Measurements from ENCODE around the gene WFS1.

The WFS1 gene, protein sequence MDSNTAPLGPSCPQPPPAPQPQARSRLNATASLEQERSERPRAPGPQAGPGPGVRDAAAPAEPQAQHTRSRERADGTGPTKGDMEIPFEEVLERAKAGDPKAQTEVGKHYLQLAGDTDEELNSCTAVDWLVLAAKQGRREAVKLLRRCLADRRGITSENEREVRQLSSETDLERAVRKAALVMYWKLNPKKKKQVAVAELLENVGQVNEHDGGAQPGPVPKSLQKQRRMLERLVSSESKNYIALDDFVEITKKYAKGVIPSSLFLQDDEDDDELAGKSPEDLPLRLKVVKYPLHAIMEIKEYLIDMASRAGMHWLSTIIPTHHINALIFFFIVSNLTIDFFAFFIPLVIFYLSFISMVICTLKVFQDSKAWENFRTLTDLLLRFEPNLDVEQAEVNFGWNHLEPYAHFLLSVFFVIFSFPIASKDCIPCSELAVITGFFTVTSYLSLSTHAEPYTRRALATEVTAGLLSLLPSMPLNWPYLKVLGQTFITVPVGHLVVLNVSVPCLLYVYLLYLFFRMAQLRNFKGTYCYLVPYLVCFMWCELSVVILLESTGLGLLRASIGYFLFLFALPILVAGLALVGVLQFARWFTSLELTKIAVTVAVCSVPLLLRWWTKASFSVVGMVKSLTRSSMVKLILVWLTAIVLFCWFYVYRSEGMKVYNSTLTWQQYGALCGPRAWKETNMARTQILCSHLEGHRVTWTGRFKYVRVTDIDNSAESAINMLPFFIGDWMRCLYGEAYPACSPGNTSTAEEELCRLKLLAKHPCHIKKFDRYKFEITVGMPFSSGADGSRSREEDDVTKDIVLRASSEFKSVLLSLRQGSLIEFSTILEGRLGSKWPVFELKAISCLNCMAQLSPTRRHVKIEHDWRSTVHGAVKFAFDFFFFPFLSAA

DNA sequence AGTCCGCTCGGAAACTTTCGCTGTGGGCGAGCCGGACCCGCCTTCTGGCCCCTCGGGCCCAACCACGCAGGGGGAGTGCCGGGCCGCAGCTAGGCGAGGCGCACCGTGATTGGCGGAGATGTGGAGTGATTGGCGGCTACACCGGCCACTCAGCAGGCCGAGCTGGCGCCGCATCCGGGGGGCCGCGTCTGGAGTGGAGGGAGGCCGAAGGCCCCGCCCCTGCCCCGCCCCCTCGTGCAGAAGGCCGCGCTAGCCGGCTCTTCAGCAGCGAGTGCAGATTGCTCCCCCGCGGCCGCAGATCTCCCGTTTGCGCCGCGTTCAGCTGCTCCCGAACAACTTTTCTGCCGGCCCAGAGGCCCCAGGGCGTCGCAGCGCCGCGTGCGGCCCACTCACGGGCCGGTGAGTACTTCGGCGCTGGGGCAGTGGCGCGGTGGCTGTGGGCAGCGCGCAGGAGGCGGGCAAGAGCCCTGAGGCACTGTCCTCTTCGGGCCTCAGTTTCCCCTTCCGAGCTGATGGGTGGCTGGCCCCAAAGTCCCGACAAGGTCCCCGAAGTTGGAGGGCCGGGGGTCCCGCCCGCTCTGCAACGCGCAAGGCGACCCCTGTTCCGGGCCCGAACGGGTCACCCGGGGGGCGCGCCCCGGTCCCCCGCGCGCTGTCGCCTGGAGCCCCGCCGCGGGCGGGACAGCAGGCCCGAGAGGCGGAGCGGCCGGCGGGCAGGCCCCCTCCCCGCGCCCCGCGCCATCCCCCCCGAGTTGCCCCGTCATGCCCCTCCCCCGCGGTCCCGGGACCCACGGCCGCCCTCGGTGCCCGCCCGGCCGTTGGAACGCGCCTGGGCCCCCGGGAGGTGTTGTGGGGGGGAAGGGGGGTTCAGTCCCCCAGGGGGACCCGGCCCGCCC lies at the start of gene WFS1:
Gene WFS1, plus strand, starts transcription at position 235 of the 896 bp plus-strand sequence. CDS start 7,606 bp downstream, outside the sequence.
- DNase-seq, result peak; percentile 76 to 99 (median 97)

DNA sequence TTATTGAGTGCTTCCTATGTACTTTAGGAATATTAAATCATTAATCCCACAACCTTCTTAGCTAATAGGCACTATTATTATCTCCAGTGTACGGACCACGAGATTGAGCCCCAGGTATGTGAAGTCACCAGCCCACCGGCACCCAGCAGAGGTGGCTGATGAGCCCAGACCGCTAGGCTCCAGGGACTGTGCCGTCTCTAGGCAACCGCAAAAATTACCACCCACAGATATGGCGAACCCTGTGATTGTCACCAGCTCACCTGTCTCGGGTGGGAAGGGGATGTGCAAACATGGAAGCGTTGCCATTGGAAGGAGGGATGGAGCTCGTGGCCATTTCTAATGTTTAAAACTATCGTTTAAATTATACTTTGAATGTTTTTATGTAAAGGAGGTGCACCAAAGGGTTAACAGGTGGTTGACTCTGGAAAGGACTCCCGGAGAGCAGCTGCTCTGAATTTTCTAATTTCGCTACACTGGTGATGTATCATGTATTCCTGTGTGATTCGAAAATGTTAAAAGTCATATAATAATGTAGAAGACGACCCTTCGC lies 48.3 kb upstream of the WFS1 start:
- DNase-seq, result peak in 25 of 56 donors; percentile 20 to 73 (median 49)

DNA sequence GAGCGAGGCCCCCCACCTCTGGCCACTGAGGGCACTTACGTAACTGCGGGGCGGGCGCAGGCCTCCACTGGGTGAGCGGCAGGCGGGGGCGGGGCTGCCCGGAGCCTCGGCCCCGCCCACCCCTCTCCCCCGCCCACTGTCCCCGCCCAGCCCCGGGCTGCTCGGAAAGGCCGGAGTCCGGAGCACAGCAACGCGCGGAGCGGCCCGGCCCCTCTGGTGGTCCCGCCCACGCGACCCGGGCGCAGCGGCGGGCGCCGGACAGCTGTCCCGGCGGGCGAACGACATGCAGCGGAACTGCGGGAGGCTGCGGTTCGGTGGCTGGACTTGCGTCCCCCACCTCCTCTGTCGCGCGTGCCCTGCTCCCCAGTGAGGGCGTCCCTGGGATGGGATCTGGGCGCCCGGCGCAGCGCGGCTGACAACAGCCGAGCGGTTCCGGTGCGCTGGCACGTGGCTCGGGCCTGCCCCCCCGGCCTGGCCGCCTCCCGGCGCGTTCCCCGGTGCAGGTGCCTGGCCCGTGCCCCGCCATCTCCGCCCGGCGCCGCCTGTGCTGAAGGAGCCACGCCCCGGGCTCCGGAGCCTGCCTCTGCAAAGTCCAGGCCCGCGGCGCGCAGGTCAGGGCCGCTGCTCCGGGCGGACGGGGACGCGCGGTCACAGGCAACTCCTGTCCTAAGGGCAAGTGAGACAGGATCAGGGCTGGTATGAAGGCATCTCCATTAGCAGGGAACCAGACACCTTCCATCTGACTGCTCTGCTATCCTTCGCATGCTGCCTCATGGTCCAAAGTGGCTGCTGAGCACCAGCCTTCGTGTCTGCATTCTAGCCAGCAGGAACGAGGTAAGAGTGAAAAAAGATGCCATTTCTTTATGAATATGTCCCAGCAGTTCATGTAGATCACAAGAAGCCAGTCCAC lies 47.5 kb upstream of the WFS1 start:
- peak in 44 of 56 donors; percentile 11 to 81 (median 60) for DNase-seq

DNA sequence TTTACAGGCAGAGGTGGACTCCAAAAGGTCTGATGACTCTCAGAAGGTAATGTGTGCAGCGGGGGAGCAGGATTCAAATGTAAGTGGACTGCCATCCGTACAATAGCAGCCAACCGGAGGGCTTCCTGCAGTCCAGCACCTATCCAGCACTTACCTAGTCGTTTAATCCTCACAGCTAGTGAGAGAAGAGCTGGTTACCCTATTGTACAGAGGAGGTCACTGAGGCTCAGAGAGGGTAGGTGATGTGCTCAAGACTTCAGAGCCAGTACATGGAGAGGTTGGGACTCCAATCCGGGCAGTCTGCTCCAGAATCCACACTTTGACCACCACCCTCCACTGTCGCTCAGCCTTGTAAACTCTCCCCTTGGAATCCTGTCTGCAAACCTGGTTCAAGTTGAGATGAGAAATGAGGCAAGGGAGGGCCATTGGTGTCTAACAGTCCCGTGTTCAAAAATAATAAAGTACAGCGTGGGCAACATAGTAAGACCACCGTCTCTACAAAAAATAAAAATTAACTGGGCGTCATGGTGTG lies 46.8 kb upstream of the WFS1 start:
- peak in 14 of 56 donors; percentile 10 to 52 (median 30) for DNase-seq

DNA sequence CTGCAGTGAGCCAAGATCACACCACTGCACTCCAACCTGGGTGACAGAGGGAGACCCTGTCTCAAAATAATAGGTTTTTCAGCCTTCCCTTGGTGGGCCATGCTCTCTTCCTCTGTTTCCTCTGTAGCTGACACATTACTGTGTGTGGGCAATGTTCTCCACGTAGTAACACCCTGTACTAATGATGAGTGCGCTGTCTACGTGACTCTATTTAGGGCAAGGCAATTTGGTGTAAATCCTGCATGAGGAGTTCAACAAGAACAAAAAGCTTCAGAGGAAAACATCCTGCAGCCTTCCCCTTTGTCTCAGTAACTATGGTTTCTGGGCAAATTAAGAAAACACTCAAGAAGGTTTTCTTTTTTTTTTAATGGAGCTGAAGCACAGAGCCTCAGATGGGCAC lies 44.9 kb upstream of the WFS1 start:
- peak in 21 of 56 donors; percentile 8 to 78 (median 43) for DNase-seq

DNA sequence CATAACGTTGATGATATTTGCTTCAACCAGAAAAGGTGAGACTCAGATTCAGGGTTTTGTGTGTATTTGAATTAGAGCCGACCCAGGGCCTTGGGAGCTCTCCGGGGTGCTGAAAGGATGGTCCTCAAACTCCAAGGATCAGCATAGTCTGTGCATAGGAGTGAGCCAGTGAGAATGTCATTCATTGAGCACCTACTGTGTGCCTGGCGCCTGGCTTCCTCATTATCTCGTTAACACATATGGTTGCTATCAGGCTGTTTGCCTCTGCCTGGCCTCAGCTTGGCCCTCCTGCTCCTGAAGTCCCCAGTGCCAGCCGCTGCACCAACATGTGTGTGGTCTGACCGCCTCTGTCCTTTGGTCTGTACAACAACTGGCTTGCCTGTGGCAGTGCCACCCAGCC lies 44.2 kb upstream of the WFS1 start:
- no peak for DNase-seq

DNA sequence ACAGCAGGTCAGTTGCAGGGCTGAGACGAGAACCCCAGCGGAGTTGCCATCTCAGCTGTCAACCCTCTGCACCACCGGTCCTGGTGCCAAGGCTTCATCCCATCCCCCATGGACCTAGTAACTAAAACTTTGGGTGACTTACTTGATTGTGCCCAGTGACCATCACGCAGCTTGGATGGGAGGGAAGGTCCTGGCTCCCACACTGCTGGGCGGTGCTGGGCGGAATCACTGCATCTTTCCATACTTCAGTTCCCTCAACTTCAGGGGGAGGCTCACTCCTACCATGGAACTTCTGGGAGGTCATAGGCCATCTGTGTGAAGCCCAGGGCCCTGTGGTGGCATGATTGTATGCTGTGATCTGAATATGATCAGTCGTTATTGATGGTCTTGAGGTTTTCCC lies 43.1 kb upstream of the WFS1 start:
- no peak for DNase-seq

DNA sequence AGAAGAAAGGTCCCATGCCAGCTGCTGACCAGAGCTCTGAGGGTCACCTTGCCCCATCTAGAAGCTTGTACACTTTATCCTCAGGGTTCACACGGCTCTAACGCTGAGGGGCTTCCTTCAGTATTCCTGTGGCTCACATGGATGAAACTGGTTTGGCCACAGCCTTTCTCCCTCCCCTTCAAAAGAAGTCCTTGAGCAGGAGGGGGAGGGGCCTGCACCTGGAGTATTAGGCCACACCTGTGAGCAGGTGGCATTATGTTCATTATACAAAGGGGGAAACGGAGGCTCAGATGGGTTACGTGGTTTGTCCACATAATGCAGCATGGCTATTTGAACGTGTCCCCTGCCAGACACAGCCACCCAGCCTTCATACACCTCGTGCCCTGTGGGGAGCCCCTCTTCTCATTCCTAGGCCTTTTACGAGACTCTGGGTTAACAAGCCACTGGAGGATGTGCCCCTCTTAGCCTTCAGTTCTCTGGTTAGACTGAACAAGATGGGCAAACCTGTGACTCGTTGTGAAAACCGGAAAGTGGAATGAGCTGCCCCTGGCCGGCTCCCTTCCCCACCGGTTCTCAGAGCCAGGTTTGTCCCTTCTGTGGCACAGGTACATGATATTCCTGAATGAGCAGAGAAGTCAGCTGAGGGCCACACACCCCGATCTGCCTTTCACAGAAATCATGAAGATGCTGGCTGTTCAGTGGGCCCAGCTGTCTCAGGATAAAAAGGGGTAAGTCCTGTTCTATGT lies 42.1 kb upstream of the WFS1 start:
- no peak for DNase-seq

DNA sequence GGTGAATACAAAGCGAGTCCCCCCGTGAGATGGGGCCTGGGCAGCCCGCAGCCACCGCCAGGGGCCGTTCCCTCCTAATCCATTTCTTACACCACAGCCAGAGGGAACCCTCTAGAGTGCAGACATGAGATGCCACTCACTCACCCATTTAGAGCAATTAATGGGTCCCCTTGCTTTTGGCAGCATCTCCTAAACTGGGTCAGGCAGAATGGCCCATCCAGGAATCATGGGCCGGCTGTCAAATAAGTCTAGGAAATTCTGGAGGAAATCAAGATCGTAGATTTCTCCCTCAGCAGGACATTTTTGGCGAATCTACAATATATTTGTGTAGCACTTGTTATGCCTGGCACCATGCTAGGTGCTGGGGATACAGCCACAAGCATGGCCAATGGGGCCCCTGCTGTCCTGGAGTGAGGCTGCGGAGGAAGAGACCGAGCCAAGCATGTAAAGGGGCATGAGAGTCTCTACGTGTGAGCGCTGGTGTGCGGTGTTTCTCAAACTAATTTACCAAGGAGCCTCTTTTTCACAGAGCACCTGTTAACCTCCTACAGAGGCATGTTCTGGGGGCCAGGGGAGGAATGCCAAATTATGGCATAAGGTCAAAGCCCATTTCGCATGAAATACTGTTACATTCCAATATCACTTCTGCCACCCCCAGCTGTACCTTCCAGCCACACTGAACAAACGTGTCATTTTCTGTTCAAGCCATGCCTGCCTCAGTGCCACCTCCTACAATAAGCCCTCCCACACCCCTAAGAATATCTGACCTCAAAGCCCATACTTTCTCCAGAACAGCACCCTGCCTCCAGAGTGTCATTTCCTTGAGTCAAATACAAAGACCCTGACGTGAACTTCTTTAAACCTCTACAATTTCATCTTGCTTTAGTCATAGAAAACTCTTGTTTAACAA lies 41.2 kb upstream of the WFS1 start:
- peak in 7 of 56 donors; percentile 15 to 43 (median 28) for DNase-seq

DNA sequence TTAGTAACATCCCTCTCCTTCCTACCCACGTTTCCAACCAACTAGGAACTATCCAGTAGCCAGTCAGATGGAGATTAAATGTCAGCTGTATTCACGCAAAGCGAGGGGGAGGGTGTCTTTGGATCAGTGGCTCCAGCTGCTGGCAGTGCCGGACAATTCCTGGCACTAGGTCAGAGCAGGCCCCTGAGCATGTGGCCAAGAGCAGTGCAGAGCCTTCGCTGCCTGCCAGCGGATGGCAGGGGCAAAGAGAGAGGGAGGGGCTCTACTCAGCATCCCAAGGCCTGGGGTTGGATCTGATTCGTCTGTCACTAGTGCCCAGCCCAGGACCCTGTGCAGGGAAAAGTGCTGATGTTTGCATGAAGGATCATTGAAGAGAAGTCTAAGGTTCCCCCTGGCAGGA lies 40.6 kb upstream of the WFS1 start:
- DNase-seq, result peak in 49 of 56 donors; percentile 11 to 83 (median 57)

DNA sequence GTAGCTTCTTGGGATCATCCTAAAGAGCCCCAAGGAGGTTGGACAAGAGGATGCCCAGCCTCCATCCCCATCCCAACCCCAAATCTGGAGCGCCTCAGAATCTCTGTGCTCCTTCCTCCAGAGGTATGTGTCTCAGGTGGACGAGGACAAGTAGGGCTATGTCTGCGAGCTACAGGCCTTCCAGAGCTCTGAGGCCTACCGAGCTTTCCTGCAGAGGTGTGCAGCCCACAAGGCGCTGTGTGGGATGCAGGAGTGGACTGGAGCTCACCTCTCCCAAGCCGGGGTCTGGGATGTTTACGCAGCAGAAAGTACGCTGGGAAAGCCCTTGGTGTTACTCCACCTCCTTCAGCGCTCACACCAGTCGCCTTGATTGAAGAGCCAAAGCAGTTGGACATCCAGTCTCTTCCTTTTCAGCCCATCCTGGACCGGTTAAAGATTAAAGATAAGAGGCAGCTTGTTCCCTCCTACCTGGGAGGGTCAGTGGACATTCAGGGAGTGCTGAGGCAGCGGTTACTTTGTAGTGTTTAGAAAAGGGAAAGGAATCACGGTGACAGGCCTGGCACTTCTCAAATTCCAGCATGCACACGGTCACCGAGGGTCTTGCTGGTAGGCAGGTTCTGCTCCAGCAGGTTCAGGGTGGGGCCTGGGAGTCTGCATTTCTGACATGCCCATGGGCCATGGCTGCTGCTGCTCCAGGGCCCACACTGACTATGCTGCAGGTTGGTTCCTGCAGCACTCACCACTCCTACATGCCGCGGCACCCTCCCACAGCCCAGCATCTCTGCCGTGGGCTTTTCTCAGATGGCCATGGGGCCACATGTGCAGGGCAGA lies 39.8 kb upstream of the WFS1 start:
- no peak for DNase-seq

DNA sequence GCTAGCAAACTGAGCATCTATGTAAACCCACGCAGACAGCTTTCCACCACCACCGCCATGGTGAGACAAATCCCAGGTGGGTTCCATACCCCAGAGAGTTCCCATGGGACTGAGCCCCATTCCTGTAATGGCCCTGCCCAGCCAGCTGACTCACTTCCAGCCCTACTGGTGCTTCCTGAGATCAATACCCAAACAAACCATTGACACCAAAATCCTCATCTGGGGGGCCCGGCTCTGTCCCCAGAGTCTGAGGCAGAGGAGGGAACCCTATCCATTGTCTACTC lies 39.2 kb upstream of the WFS1 start:
- DNase-seq, result no peak

DNA sequence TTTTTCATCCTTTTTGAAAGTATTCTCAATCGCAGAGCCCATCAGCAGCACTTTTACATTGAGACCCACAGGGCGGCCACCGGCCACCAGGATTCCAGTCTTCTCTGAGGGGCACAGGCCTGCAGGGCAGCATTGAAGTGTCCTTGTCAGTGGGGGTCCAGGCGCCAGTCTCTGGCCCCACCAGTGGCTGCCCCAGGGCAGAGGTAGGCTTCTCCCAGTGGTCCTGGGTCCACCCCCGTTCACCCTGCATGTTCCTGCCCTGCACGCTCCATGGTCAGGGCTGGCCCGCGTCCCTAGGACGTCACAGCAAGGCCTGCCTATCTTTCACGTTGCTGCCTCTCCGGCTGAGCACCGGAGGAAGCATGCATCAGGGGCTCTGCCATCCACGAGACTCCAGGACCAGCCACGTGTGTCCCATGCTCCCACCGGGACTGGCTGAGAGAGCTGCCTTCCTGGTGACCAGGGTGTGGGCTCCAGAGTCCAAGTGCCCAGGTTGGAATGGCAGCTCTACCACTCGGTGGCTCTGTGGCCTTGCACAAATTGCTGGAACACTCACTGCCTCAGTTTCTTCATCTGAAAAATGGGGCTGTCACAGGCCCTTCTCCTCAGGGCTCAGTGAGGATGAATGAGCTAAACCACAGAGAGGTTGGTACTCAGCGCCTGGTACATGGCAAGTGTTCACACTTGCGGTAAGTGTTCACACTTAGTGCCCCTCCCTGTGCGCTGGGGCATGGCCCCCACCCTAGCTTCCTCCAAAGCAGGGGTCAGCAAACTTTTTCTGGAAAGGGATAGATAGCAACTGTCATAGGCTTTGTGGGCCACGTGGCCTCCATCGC lies 38.6 kb upstream of the WFS1 start:
- DNase-seq, result no peak

DNA sequence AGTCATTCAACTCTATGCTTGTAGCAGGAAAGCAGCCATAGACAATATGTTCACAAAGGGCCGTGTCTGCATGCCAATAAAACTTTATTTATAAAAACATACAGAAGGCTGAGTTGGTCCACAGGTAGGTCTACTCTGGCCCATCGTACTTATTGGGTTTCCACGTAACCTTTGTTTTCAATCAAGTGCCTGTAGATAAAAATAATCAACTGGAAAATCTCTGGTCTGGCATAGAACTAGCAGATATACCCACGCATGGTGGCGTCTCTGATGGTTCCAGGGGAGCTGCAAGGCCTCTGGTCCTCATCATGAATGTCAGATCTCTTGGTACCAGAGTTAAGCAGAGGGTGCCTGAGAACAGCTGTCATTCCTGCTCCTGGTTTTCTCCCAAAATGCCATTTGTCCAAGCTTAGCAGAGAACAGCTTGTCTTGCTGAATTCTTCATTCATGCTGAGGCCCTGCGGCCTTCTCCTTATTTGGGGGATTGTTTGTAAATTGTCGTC lies 37.9 kb upstream of the WFS1 start:
- DNase-seq, result no peak
